Naive thymus-derived CD8-positive, alpha-beta T cell (primary cell): ENCODE data around the gene ASF1A. TPM values are rescaled to one million over a fixed set of nuclear protein-coding genes. Genes with fewer than 3 reads are reported as not detected.

Experiments
- ATAC-seq, 2 donors: fragments of 150-1000 bp; cut with Tn5 transposase in 1 of 2; sonication (Bioruptor Pico), chemical (Tn5 transposase) in 1 of 2; 1 replicate in 1 of 2; 2 replicates in 1 of 2; pipeline ENCODE4 v1.10.0; 2021; ENCODE audit warnings: mild to moderate bottlenecking in 2 of 2, moderate library complexity in 2 of 2
- POLR2A ChIA-PET: fragments of 350-600 bp; sonication (Branson Sonifier 250); formaldehyde crosslinking; loops from one replicate; lab custom pipeline; 2021; ENCODE audit warnings: antibody characterized with exemption; lab: Charles Lee
- DNase-seq, 10 donors: peaks; one replicate each; pipeline versions ENCODE4 v3.0.0 to v3.0.0-alpha.2; 2020 to 2022
- H3K27ac Mint-ChIP-seq, 10 donors: one replicate each; pipeline ENCODE4 v1.8.0; 2020 to 2022; ENCODE audit warnings: mild to moderate bottlenecking in 10 of 10, mixed read lengths in 10 of 10, moderate library complexity in 4 of 10, inconsistent platforms in 1 of 10
- H3K27me3 Mint-ChIP-seq, 5 donors: one replicate each; pipeline ENCODE4 v1.8.0; 2021 to 2022; ENCODE audit warnings: mixed read lengths in 5 of 5
- H3K36me3 Mint-ChIP-seq, 3 donors: one replicate each; pipeline ENCODE4 v1.8.0; 2020 to 2022; ENCODE audit warnings: mixed read lengths in 3 of 3, mild to moderate bottlenecking in 2 of 3, inconsistent platforms in 1 of 3
- H3K4me1 Mint-ChIP-seq, 4 donors: one replicate each; pipeline ENCODE4 v1.8.0; 2021 to 2022; ENCODE audit warnings: mixed read lengths in 4 of 4
- H3K4me3 Mint-ChIP-seq, 10 donors: one replicate each; pipeline ENCODE4 v1.8.0; 2020 to 2022; ENCODE audit warnings: mild to moderate bottlenecking in 10 of 10, mixed read lengths in 10 of 10, moderate library complexity in 6 of 10, inconsistent platforms in 1 of 10
- H3K9me3 Mint-ChIP-seq, 9 donors: one replicate each; pipeline ENCODE4 v1.8.0; 2020 to 2022; ENCODE audit warnings: mixed read lengths in 9 of 9, mild to moderate bottlenecking in 3 of 9, inconsistent platforms in 1 of 9, moderate library complexity in 1 of 9
- polyA plus RNA-seq, 3 donors: library from polyadenylated mRNA; unstranded; fragments of 300-500 nt; fragmentation: Illumina TruSeq; gene quantifications; one replicate each; pipeline ENCODE4 v1.2.3, GENCODE V29; 2021
- total RNA-seq, 8 experiments: library from RNA in 2 of 8; stranded (reverse) in 2 of 8; gene quantifications; one replicate each; pipeline ENCODE4 v1.2.3 and lab custom pipeline; 2021 to 2026

ASF1A gene
- total and polyA plus RNA-seq, 5 experiments from 2014 or later = 45.3 to 70.9 (median 58.8) TPM

DNA sequence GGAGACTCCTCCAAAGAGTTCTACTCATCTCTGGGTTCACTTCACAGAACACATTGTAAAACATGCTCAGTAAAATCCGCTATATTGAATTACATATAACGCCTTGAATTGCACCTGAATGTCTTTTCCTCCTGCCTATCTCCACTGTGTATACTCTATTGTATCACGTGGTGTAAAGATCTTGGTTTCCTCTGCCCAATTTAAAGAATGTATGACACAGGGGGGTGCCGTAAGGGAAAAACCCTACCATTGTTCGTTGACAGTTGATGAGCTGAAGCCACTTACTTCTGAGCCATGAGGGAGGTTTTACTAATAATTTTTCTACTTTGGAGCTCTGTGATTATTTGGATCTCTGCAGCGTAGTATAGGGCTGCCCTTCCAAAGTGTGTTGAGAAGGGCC lies 6.0 kb downstream of the ASF1A start:
- Mint-ChIP-seq H3K4me3 (peak overlapping the region in 8 of 10 donors; percentile 44 to 74 (median 55)), H3K27ac (peak overlapping the region in 7 of 10 donors; percentile 12 to 82 (median 37)), H3K4me1 (peaks cover 38 to 80% (median 77%) of the 10 kb centered on the region in 4 donors), H3K9me3 (no peaks in the 10 kb centered on the region), H3K36me3 (peaks cover 0 to 66% (median 10%) of the 10 kb centered on the region in 3 donors), H3K27me3 (no peaks in the 10 kb centered on the region)
- DNase-seq = peak in 3 of 10 donors; percentile 11 to 28 (median 12)
- POLR2A ChIA-PET = interaction anchor here (1.6 kb wide), 1 partner anchor 9 kb away, joined by 5 read pairs; no protein-coding TSS in a partner anchor
- peak; percentile 67 to 82 for ATAC-seq

DNA sequence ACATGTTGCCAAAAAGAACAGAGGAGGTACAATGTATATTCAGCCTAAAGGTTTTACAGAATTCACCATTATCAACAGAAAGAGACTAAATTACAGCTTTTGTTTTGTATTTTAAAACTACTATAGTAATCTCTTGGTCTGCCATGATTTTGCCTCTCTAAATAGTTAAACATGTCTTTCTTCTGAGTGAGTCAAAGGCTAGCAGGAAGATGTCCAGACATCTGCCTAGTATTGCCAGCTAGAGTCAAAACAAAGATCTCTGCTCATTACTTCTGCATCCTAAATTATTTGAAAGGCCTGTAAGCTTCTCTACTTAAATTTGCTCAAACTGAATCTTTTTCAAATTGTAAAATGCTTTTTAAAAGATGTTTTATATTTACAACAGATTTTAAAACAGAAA lies 8.8 kb downstream of the ASF1A start:
- peaks cover 34 to 81% (median 74%) of the 10 kb centered on the region in 4 donors for H3K4me1 Mint-ChIP-seq
- no peaks in the 10 kb centered on the region for H3K27me3 Mint-ChIP-seq
- POLR2A ChIA-PET = interaction anchor here (0.7 to 3.2 kb wide), 2 partner anchors 9 to 302 kb away, joined by 4 to 18 read pairs; partner anchors contain the start of gene ASF1A
- peaks cover 0 to 89% (median 23%) of the 10 kb centered on the region in 3 donors for H3K36me3 Mint-ChIP-seq
- DNase-seq = no peak
- no peaks in the 10 kb centered on the region for H3K9me3 Mint-ChIP-seq
- peak overlapping the region in 3 of 10 donors; percentile 2 to 28 (median 27) for H3K4me3 Mint-ChIP-seq
- no peak for ATAC-seq
- H3K27ac Mint-ChIP-seq = peak overlapping the region in 8 of 10 donors; percentile 4 to 80 (median 38)

DNA sequence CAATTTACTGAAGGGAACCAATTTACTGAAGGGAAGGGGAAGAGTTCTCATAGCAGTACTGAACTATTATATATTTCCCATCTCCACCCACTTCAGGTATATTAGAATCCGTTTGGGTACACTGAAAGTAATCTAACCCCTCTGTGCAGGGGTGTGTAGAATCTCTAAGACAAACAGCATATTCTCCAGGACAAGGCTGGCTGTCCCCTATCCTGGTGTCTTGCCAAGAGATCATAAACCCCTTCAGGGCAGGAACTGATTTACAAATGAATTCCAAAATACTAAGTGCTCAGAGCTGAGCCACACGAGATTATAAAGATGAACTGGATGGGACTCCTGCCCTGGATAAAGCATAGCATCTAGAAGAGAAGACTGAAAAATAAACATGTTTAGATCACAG lies 9.2 kb downstream of the ASF1A start:
- no peak for DNase-seq
- no peaks in the 10 kb centered on the region for H3K9me3 Mint-ChIP-seq
- peaks cover 30 to 77% (median 70%) of the 10 kb centered on the region in 4 donors for H3K4me1 Mint-ChIP-seq
- ATAC-seq = no peak
- peaks cover 0 to 89% (median 26%) of the 10 kb centered on the region in 3 donors for H3K36me3 Mint-ChIP-seq
- peak overlapping the region in 3 of 10 donors; percentile 16 to 29 (median 27) for H3K4me3 Mint-ChIP-seq
- H3K27me3 Mint-ChIP-seq = no peaks in the 10 kb centered on the region
- POLR2A ChIA-PET = interaction anchor here (0.7 to 3.2 kb wide), 2 partner anchors 9 to 303 kb away, joined by 4 to 18 read pairs; partner anchors contain the start of gene ASF1A
- peak overlapping the region in 8 of 10 donors; percentile 6 to 80 (median 52) for H3K27ac Mint-ChIP-seq

DNA sequence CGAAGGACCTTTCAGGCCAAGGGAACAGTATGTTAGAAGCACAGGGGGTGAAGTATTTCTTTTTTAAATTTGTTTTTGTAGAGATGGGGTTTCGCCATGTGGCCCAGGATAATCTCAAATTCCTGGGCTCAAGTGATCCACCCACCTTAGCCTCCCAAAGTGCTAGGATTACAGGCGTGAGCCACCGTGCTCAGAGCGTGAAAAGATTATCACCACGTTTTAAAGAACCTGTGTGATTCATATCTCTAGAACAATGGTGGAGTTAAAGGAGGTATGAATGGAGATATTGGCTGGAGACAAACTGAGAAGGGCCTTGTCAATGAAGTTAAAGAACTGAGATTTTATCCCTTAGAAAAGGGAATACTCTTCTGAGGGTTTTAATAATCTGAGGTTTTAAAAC lies 9.7 kb downstream of the ASF1A start:
- Mint-ChIP-seq H3K9me3 (no peaks in the 10 kb centered on the region), H3K4me1 (peaks cover 29 to 73% (median 66%) of the 10 kb centered on the region in 4 donors), H3K27ac (peak overlapping the region in 9 of 10 donors; percentile 6 to 80 (median 60)), H3K27me3 (no peaks in the 10 kb centered on the region), H3K4me3 (no peak overlapping the region), H3K36me3 (peaks cover 0 to 92% (median 26%) of the 10 kb centered on the region in 3 donors)
- ATAC-seq (no peak), DNase-seq (no peak)
- POLR2A ChIA-PET = interaction anchor here (3.2 kb wide), 1 partner anchor 10 kb away, joined by 18 read pairs; the partner anchor contains the start of gene ASF1A

DNA sequence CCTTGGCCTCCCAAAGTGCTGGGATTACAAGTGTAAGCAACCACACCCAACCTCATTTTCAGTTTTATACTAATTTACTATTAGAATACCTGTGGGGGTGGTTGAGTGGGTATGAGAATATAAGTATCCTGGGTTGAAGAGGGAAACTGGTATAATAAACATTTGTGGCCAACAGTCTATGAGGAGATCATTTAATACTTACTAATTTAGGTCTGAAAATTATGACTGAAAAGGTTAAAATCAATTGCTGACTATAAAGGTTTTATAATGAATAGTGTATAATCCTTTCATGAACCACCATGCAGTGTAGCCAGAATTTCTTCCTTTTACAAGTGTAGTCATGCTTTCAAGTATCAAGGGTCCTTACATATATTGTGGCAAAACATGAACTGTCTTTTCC lies 11.1 kb downstream of the ASF1A start:
- Mint-ChIP-seq H3K4me1 (peaks cover 18 to 61% (median 52%) of the 10 kb centered on the region in 4 donors), H3K27ac (peak overlapping the region in 4 of 10 donors; percentile 21 to 53 (median 44)), H3K36me3 (peaks cover 0 to 90% (median 22%) of the 10 kb centered on the region in 3 donors), H3K9me3 (no peaks in the 10 kb centered on the region), H3K4me3 (no peak overlapping the region), H3K27me3 (no peaks in the 10 kb centered on the region)
- ATAC-seq = no peak
- DNase-seq = no peak
- POLR2A ChIA-PET = interaction anchor here (0.8 to 3.2 kb wide), 2 partner anchors 9 to 11 kb away, joined by 3 to 18 read pairs; partner anchors contain the start of gene ASF1A

DNA sequence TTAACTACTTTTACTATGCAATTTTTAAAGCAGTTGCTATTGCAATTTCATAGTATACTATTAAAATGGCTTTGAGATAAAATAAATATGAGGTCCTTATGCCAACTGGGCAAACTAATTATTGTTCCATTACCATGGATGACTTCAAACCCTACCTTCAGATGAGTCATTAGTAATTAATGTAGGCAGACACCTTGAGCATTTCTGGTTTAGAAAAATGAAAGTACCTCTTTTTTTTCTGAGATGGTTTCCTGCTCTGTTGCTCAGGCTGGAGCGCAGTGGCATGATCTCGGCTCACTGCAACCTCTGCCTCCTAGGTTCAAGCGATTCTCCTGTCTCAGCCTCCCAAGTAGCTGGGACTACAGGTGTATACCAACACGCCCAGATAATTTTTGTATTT lies 11.9 kb downstream of the ASF1A start:
- DNase-seq (no peak), ATAC-seq (no peak)
- no peaks in the 10 kb centered on the region for H3K27me3 Mint-ChIP-seq

DNA sequence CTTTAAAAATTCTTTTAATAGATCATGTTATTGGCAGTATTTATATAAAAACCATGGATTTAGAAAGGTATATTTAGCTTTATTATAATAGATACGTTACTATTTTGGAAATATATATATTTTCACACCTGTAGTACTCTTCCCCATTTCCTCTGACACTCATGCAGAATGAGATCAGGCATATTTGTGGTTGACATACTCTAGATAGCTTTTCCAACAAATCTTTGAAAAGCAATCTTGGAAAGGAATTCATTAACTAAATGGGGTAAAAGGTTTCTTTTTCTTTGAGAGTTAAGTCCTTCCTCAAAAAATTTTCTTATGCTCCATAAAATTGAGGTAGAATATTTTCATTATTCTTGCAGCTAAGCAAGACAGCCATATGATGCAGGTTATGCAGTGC lies 14.5 kb downstream of the ASF1A start:
- no peak overlapping the region for H3K4me3 Mint-ChIP-seq
- H3K36me3 Mint-ChIP-seq = peaks cover 5 to 84% (median 21%) of the 10 kb centered on the region in 3 donors
- POLR2A ChIA-PET = interaction anchor here (2.1 kb wide), 1 partner anchor 9 kb away, joined by 5 read pairs; no protein-coding TSS in a partner anchor
- H3K27me3 Mint-ChIP-seq = no peaks in the 10 kb centered on the region
- peaks cover 6 to 32% (median 19%) of the 10 kb centered on the region in 4 donors for H3K4me1 Mint-ChIP-seq
- ATAC-seq (no peak), DNase-seq (no peak)
- no peak overlapping the region for H3K27ac Mint-ChIP-seq
- H3K9me3 Mint-ChIP-seq = no peaks in the 10 kb centered on the region

More for the DNA sequence above, 11.9 kb downstream of the ASF1A start:
- peaks cover 0 to 91% (median 22%) of the 10 kb centered on the region in 3 donors for H3K36me3 Mint-ChIP-seq
- no peaks in the 10 kb centered on the region for H3K9me3 Mint-ChIP-seq
- H3K4me1 Mint-ChIP-seq = peaks cover 12 to 55% (median 44%) of the 10 kb centered on the region in 4 donors
- H3K4me3 Mint-ChIP-seq = no peak overlapping the region
- H3K27ac Mint-ChIP-seq = peak overlapping the region in 9 of 10 donors; percentile 2 to 83 (median 48)
- POLR2A ChIA-PET = no interaction called here

DNA sequence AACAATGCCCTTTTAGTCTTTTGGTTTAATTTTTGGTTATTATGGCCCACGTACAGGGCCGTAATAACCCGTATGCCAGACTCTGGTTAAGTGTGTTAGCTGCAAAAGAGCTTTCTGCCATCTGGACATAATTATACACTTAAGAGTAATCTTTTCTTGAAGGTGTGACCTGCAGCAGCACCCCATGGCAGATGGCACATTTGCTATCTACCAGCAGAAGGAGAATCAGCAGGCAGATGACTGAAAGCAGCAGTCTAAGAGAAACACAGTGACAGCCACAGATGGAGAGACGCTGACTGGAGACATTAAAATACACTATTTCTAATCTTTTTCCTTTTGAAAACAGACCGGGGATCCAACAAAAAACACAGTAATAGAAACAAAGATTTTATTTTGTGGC lies 18.7 kb downstream of the ASF1A start:
- POLR2A ChIA-PET = no interaction called here
- no peak for ATAC-seq
- H3K27ac Mint-ChIP-seq = peak overlapping the region in 7 of 10 donors; percentile 5 to 77 (median 43)

DNA sequence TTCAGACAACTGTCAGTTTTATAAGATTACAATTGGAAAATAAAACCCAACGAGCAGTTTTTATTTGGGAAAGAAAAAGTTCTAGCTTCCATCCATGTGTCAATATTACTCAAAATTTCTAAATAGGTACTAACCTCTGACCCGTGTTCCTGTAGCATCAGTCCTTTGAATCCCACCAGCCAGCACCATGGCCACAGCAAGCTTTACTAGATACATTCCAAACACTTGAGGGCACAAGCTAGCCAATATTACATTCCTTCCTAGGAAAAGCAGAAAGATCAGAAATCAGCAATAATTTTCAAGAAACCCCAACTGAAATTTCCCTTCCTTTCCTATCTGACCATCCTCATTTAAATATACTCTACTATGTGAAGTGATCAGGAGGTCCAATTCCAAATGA lies 19.2 kb downstream of the ASF1A start:
- Mint-ChIP-seq H3K36me3 (peaks cover 5 to 76% (median 22%) of the 10 kb centered on the region in 3 donors), H3K4me1 (peaks cover 0 to 5% (median 3%) of the 10 kb centered on the region in 4 donors), H3K27ac (peak overlapping the region in 7 of 10 donors; percentile 16 to 78 (median 42)), H3K27me3 (no peaks in the 10 kb centered on the region), H3K9me3 (no peaks in the 10 kb centered on the region), H3K4me3 (no peak overlapping the region)
- POLR2A ChIA-PET = no interaction called here
- DNase-seq = no peak
- no peak for ATAC-seq

More for the DNA sequence above, 18.7 kb downstream of the ASF1A start:
- Mint-ChIP-seq H3K4me1 (peaks cover 0 to 5% (median 3%) of the 10 kb centered on the region in 4 donors), H3K36me3 (peaks cover 5 to 76% (median 25%) of the 10 kb centered on the region in 3 donors), H3K27me3 (no peaks in the 10 kb centered on the region), H3K4me3 (no peak overlapping the region), H3K9me3 (no peaks in the 10 kb centered on the region)
- DNase-seq = no peak

DNA sequence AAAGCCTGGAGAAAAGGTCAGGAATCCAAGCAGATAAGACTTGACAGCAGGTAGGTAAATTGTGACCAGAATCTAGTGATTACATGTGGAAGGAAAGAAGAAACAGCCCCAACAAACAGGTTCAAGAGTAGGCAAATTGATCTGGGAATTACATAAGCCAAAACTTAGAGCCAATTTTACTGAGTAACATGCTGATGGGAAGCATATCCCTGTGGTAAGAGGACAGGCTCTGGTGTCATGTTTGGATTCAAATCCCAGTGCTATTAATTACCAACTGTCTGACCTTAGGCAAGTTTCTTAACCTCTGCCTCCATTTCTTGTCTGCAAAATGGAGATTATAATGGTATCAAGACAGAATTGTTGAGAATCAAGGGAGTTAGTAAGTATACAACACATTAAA lies 20.6 kb downstream of the ASF1A start:
- peaks cover 0 to 5% (median 3%) of the 10 kb centered on the region in 4 donors for H3K4me1 Mint-ChIP-seq
- ATAC-seq (no peak), DNase-seq (no peak)
- POLR2A ChIA-PET = no interaction called here
- H3K27me3 Mint-ChIP-seq = no peaks in the 10 kb centered on the region
- H3K27ac Mint-ChIP-seq = peak overlapping the region in 7 of 10 donors; percentile 6 to 50 (median 27)
- H3K36me3 Mint-ChIP-seq = peaks cover 5 to 80% (median 22%) of the 10 kb centered on the region in 3 donors
- H3K4me3 Mint-ChIP-seq = no peak overlapping the region
- H3K9me3 Mint-ChIP-seq = no peaks in the 10 kb centered on the region

DNA sequence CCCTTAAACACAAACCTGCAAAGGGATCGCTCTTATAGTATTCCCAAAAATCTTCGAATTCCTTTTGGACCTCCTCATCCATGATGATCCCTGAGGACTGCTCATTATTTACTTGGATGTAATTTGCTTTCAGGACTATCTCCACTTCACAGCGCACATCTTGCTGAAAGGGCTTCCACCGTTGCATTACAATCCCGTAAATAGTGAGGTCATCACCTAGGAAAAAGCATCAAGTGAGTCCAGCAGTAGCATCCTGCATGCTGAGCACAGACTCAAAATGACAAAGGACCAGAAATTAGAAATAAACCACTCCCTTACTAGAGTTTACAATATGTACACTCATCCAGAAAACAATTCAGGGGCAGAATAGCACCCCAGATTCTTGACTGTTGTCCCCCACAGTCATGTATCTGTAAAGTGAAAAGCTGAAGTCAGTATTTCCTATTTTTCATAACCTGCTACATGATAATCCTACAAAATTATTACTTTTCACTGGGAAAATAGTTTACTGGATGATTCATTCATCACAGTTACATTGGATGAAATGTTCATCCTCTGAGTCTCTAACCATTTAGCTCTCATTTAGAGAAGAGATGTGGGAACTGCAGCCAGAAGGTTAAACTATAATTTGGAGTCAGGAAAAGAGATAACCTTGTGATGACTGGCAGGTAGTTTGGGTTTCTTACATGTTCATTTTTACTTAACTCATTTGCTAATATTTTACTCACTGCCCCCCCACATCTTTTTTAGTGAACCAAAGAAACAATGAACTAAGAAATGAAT lies 23.8 kb downstream of the ASF1A start:
- peaks cover 0 to 89% (median 31%) of the 10 kb centered on the region in 3 donors for H3K36me3 Mint-ChIP-seq
- peaks cover 0 to 5% (median 3%) of the 10 kb centered on the region in 4 donors for H3K4me1 Mint-ChIP-seq
- ATAC-seq (no peak), DNase-seq (no peak)
- no peak overlapping the region for H3K4me3 Mint-ChIP-seq
- peak overlapping the region in 4 of 10 donors; percentile 16 to 40 (median 32) for H3K27ac Mint-ChIP-seq
- POLR2A ChIA-PET = interaction anchor here (0.7 to 0.9 kb wide), 2 partner anchors 17 to 24 kb away, joined by 4 read pairs; partner anchors contain the start of genes ASF1A and MCM9
- no peaks in the 10 kb centered on the region for H3K27me3 Mint-ChIP-seq
- H3K9me3 Mint-ChIP-seq = no peaks in the 10 kb centered on the region

DNA sequence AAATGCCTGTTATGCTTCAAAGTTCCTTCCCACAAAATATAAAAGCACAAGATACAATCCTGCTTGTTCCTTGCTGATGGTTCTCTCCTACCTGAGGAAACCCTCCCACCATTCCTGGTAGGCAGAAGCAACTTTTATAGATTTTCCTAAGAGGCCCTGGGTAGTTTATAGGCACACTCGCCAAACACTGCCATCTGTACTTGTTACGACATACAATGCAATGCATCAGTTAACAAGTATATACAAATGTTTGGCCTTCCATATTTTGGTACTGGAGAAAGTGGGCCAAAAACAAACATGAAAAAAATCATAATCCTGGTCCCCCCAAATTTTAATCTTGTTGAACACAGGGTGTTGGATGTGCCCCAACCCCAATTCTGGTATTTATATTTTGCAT lies 24.4 kb downstream of the ASF1A start:
- POLR2A ChIA-PET = interaction anchor here (0.9 kb wide), 1 partner anchor 24 kb away, joined by 4 read pairs; the partner anchor contains the start of gene ASF1A
- no peaks in the 10 kb centered on the region for H3K27me3 Mint-ChIP-seq
- H3K4me3 Mint-ChIP-seq = no peak overlapping the region
- DNase-seq (no peak), ATAC-seq (no peak)
- no peaks in the 10 kb centered on the region for H3K9me3 Mint-ChIP-seq
- peaks cover 0 to 5% (median 2%) of the 10 kb centered on the region in 4 donors for H3K4me1 Mint-ChIP-seq
- H3K27ac Mint-ChIP-seq = peak overlapping the region in 3 of 10 donors; percentile 16 to 40 (median 37)
- H3K36me3 Mint-ChIP-seq = peaks cover 0 to 88% (median 31%) of the 10 kb centered on the region in 3 donors
